Colon (tissue), 2 donors: ENCODE results near the gene MCHR2.

ENCODE experiments used
- FAIRE-seq: peaks from 2 replicates; lab custom pipeline; 2012; peaks lifted over from hg19 to GRCh38; lab: Jason Lieb, UNC
- donor health status: control.
- donor health status: control.

Gene MCHR2

GRCh38 chr6:99905209-99906106 lies 88.6 kb downstream of the MCHR2 start:
- FAIRE-seq: no peak

GRCh38 chr6:99901596-99902384 lies 92.2 kb downstream of the MCHR2 start:
- FAIRE-seq: no peak

- no peak for FAIRE-seq
Measured at GRCh38 chr6:99894815-99895214, 99.2 kb downstream of the MCHR2 start.

GRCh38 chr6:99887066-99887465 lies 107.0 kb downstream of the MCHR2 start:
- no peak for FAIRE-seq

GRCh38 chr6:99885051-99885450 lies 109.0 kb downstream of the MCHR2 start:
- no peak for FAIRE-seq

GRCh38 chr6:99882128-99882702 lies 111.8 kb downstream of the MCHR2 start:
- no peak for FAIRE-seq

- no peak for FAIRE-seq
Measured at GRCh38 chr6:99879431-99879830, 114.6 kb downstream of the MCHR2 start.

- no peak for FAIRE-seq
Measured at GRCh38 chr6:99875068-99875467, 119.0 kb downstream of the MCHR2 start.

GRCh38 chr6:99873084-99873483 lies 120.9 kb downstream of the MCHR2 start:
- FAIRE-seq: no peak

GRCh38 chr6:99871641-99872040 lies 122.4 kb downstream of the MCHR2 start:
- FAIRE-seq: no peak
